Gastrocnemius medialis (tissue), 4 donors: ENCODE measurements around the gene CYP39A1. TPM values are rescaled to one million over a fixed set of nuclear protein-coding genes. Genes with fewer than 3 reads are reported as not detected.

Experiments used
- ATAC-seq, 2 donors: fragments of 150-250 bp; one replicate each; pipeline ENCODE4 v1.9.1; 2016
- DNase-seq, 2 donors: peaks; one replicate each; pipeline ENCODE4 v3.0.0-alpha.2; 2019
- H3K27ac ChIP-seq, 4 donors: fragments of 200-600 bp; sonication (generic); 1 replicate in 1 of 4; 2 replicates in 3 of 4; pipeline ENCODE4 v1.5.1; 2016 to 2018; ENCODE audit warnings: mild to moderate bottlenecking in 2 of 4, moderate library complexity in 1 of 4
- H3K27me3 ChIP-seq, 3 donors: fragments of 200-600 bp; sonication (generic) in 2 of 3; 1 replicate in 1 of 3; 2 replicates in 2 of 3; pipeline versions ENCODE4 v1.5.1 to v1.6.0; 2016 to 2019; ENCODE audit warnings: mild to moderate bottlenecking in 1 of 3, moderate library complexity in 1 of 3
- H3K36me3 ChIP-seq, 2 donors: fragments of 200-600 bp; sonication (generic) in 1 of 2; one replicate each; pipeline ENCODE4 v1.5.1; 2017 to 2018
- H3K4me1 ChIP-seq, 2 donors: fragments of 200-600 bp; sonication (generic) in 1 of 2; one replicate each; pipeline ENCODE4 v1.5.1; 2016 to 2017; ENCODE audit warnings: mild to moderate bottlenecking in 2 of 2
- H3K4me3 ChIP-seq, 4 donors: fragments of 200-600 bp; sonication (generic) in 3 of 4; 1 replicate in 1 of 4; 2 replicates in 3 of 4; pipeline ENCODE4 v1.5.1; 2016 to 2019; ENCODE audit warnings: mild to moderate bottlenecking in 2 of 4
- H3K9me3 ChIP-seq, 3 donors: fragments of 200-600 bp; sonication (generic) in 2 of 3; 1 replicate in 1 of 3; 2 replicates in 2 of 3; pipeline ENCODE4 v1.5.1; 2016 to 2019
- POLR2A ChIP-seq, 2 donors: fragments of 450-650 bp; IDR thresholded peaks; one replicate each; pipeline ENCODE4 v1.6.1; 2017; ENCODE audit warnings: antibody characterized with exemption in 2 of 2, mild to moderate bottlenecking in 2 of 2, moderate library complexity in 2 of 2
- in situ Hi-C, 4 donors: fragments of 200-750 bp; cut with MboI; loops; one replicate each; pipeline versions ENCODE4 v1.15.0 to v1.8.0; 2017; ENCODE audit warnings: low sequenced_read_pairs in 4 of 4
- intact Hi-C: fragments of 100-400 bp; cut with DNase I; formaldehyde crosslinking; loops from one replicate; pipeline ENCODE4 v1.15.1; 2023; ENCODE audit warnings: low total_unique reads
- total RNA-seq, 4 donors: library from RNA; depleted of rRNA; stranded (reverse); fragments of >200 nt; gene quantifications; one replicate each; pipeline versions ENCODE4 v1.1.0 to v1.2.3, GENCODE V29; 2016
- TF ChIP-seq, protein P1 (sequence below), 5 experiments: fragments of 450-650 bp in 3 of 5; fragments of 200-600 bp in 2 of 5; sonication (generic) in 2 of 5; IDR thresholded peaks in 4 of 5; conservative IDR thresholded peaks in 1 of 5; 1 replicate in 4 of 5; 2 replicates in 1 of 5; pipeline ENCODE4 v1.5.1; 2016 to 2019; ENCODE audit warnings: antibody characterized with exemption in 5 of 5, mild to moderate bottlenecking in 3 of 5, moderate library complexity in 3 of 5

The CYP39A1 gene
- total RNA-seq, 4 donors from 2014 or later = 0.24 to 3.8 (median 1.0) TPM

GRCh38 chr6:46500382-46500781 lies 152.2 kb downstream of the CYP39A1 start:
- in situ Hi-C loops = no loop called here

More at GRCh38 chr6:46500382-46500781, 152.2 kb downstream of the CYP39A1 start:
- DNase-seq (no peak), ATAC-seq (no peak)
- no peak for TF ChIP-seq POLR2A (IDR thresholded peaks at IDR 0.05)
- TF ChIP-seq, protein P1, sequence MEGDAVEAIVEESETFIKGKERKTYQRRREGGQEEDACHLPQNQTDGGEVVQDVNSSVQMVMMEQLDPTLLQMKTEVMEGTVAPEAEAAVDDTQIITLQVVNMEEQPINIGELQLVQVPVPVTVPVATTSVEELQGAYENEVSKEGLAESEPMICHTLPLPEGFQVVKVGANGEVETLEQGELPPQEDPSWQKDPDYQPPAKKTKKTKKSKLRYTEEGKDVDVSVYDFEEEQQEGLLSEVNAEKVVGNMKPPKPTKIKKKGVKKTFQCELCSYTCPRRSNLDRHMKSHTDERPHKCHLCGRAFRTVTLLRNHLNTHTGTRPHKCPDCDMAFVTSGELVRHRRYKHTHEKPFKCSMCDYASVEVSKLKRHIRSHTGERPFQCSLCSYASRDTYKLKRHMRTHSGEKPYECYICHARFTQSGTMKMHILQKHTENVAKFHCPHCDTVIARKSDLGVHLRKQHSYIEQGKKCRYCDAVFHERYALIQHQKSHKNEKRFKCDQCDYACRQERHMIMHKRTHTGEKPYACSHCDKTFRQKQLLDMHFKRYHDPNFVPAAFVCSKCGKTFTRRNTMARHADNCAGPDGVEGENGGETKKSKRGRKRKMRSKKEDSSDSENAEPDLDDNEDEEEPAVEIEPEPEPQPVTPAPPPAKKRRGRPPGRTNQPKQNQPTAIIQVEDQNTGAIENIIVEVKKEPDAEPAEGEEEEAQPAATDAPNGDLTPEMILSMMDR (IDR thresholded peaks at IDR 0.05 in 4 of 5, conservative IDR thresholded peaks at IDR 0.05 in 1 of 5) = no peak
- no peak overlapping the region for H3K4me3 ChIP-seq
- intact Hi-C loops = no loop called here
- H3K9me3 ChIP-seq = no peaks in the 10 kb centered on the region
- H3K4me1 ChIP-seq = peaks cover 11 to 38% of the 10 kb centered on the region in 2 donors
- H3K27ac ChIP-seq = peak overlapping the region in 1 of 4 donors; percentile 59
- H3K27me3 ChIP-seq = no peaks in the 10 kb centered on the region
- H3K36me3 ChIP-seq = no peaks in the 10 kb centered on the region

Other genes starting within 250 kb of the CYP39A1 start
- 10 to 100 TPM; 26.2 to 88.8 (median 43.2) TPM for gene RCAN2, start 161.4 kb downstream of the CYP39A1 start, total RNA-seq
- 10 to 100 TPM in 1 of 4 donors, 1 to 10 TPM in 2, under 1 TPM in 1; 0.56 to 24.2 (median 6.5) TPM for gene SLC25A27, start 157 bp upstream of the CYP39A1 start, total RNA-seq
- gene TDRD6, start 35.1 kb upstream of the CYP39A1 start, total RNA-seq = 1 to 10 TPM in 1 of 4 donors, under 1 TPM in 3; 0.03 to 1.7 (median 0.07) TPM
- gene PLA2G7, start 82.6 kb upstream of the CYP39A1 start, total RNA-seq = not detected
- not detected for gene ANKRD66, start 94.1 kb upstream of the CYP39A1 start, total RNA-seq
- gene MEP1A, start 140.6 kb upstream of the CYP39A1 start, total RNA-seq = under 1 TPM in 1 of 4 donors, not detected in 3; 1.00 TPM